Liver (tissue), 9 donors: ENCODE data around the gene RFNG. TPM values are rescaled to one million over a fixed set of nuclear protein-coding genes. Genes with fewer than 3 reads are reported as not detected.

ENCODE experiments used
- DNase-seq: peaks from one replicate; pipeline ENCODE4 v3.0.0-alpha.2; 2017; ENCODE audit warnings: low spot score
- H3K27ac ChIP-seq, 2 donors: one replicate each; pipeline ENCODE4 v1.7.0; 2013; ENCODE audit warnings: inconsistent platforms in 2 of 2, low read length in 2 of 2, control low read depth in 1 of 2, low read depth in 1 of 2, mild to moderate bottlenecking in 1 of 2
- H3K27me3 ChIP-seq, 4 donors: one replicate each; pipeline versions ENCODE4 v1.6.1 to v1.7.0; 2013; ENCODE audit warnings: low read length in 3 of 4, inconsistent platforms in 1 of 4, mild to moderate bottlenecking in 1 of 4, moderate library complexity in 1 of 4; ENCODE audit not compliant: control insufficient read depth in 4 of 4, insufficient read depth in 4 of 4
- H3K36me3 ChIP-seq, 4 donors: one replicate each; pipeline versions ENCODE4 v1.6.1 to v1.7.0; 2013; ENCODE audit warnings: low read length in 3 of 4, mild to moderate bottlenecking in 3 of 4, low read depth in 1 of 4, moderate library complexity in 1 of 4; ENCODE audit not compliant: control insufficient read depth in 4 of 4, insufficient read depth in 3 of 4
- H3K4me1 ChIP-seq, 4 donors: one replicate each; pipeline versions ENCODE4 v1.6.1 to v1.7.0; 2013; ENCODE audit warnings: low read length in 3 of 4, mild to moderate bottlenecking in 3 of 4, moderate library complexity in 1 of 4; ENCODE audit not compliant: control insufficient read depth in 4 of 4, insufficient read depth in 4 of 4
- H3K4me3 ChIP-seq, 3 donors: one replicate each; pipeline versions ENCODE4 v1.6.1 to v1.7.0; 2013; ENCODE audit warnings: low read length in 3 of 3, control low read depth in 1 of 3, low read depth in 1 of 3, mild to moderate bottlenecking in 1 of 3
- H3K9ac ChIP-seq, 2 donors: one replicate each; pipeline ENCODE4 v1.7.0; 2013; ENCODE audit warnings: low read length in 2 of 2, mild to moderate bottlenecking in 2 of 2, moderate library complexity in 2 of 2, control low read depth in 1 of 2, low read depth in 1 of 2
- H3K9me3 ChIP-seq, 4 donors: one replicate each; pipeline versions ENCODE4 v1.6.1 to v1.7.0; 2013; ENCODE audit warnings: low read length in 3 of 4; ENCODE audit not compliant: control insufficient read depth in 4 of 4
- ATF3 ChIP-seq: IDR thresholded peaks from 2 replicates; pipeline ENCODE4 v1.6.1; 2016; ENCODE audit warnings: antibody characterized with exemption
- CTCF ChIP-seq: fragments of 150-350 bp; IDR thresholded peaks from 2 replicates; pipeline ENCODE4 v1.5.1; 2017; ENCODE audit warnings: improper control_type of control experiment, low read depth, low read length; ENCODE audit not compliant: missing input control
- EGR1 ChIP-seq, 2 donors: IDR thresholded peaks; 2 replicates each; pipeline ENCODE4 v1.6.1; 2016 to 2018; ENCODE audit warnings: antibody characterized with exemption in 2 of 2, low read depth in 2 of 2
- FOXA1 ChIP-seq: IDR thresholded peaks from 2 replicates; pipeline ENCODE4 v1.6.1; 2016; ENCODE audit warnings: antibody characterized with exemption
- FOXA2 ChIP-seq: IDR thresholded peaks from 2 replicates; pipeline ENCODE4 v1.6.1; 2016; ENCODE audit warnings: antibody characterized with exemption
- GABPA ChIP-seq, 2 donors: IDR thresholded peaks in 1 of 2; conservative IDR thresholded peaks in 1 of 2; 2 replicates each; pipeline ENCODE4 v1.6.1; 2016; ENCODE audit warnings: antibody characterized with exemption in 2 of 2, mild to moderate bottlenecking in 1 of 2, moderate library complexity in 1 of 2
- HNF4A ChIP-seq, 2 donors: conservative IDR thresholded peaks; 2 replicates each; pipeline ENCODE4 v1.6.1; 2016; ENCODE audit warnings: antibody characterized with exemption in 2 of 2, mild to moderate bottlenecking in 2 of 2
- HNF4G ChIP-seq: IDR thresholded peaks from 2 replicates; pipeline ENCODE4 v1.6.1; 2016; ENCODE audit warnings: antibody characterized with exemption
- JUND ChIP-seq, 2 donors: IDR thresholded peaks; 2 replicates each; pipeline ENCODE4 v1.6.1; 2016; ENCODE audit warnings: antibody characterized with exemption in 2 of 2
- MAX ChIP-seq: IDR thresholded peaks from 2 replicates; pipeline ENCODE4 v1.6.1; 2016; ENCODE audit warnings: antibody characterized with exemption
- NR2F2 ChIP-seq: IDR thresholded peaks from 2 replicates; pipeline ENCODE4 v1.6.1; 2016; ENCODE audit warnings: antibody characterized with exemption
- RAD21 ChIP-seq, 2 donors: IDR thresholded peaks; 2 replicates each; pipeline ENCODE4 v1.6.1; 2016; ENCODE audit warnings: antibody characterized with exemption in 2 of 2, mild to moderate bottlenecking in 2 of 2
- REST ChIP-seq: IDR thresholded peaks from 2 replicates; pipeline ENCODE4 v1.6.1; 2016; ENCODE audit warnings: antibody characterized with exemption, mild to moderate bottlenecking
- RXRA ChIP-seq, 2 donors: IDR thresholded peaks; 2 replicates each; pipeline ENCODE4 v1.6.1; 2017 to 2018; ENCODE audit warnings: antibody characterized with exemption in 2 of 2, mild to moderate bottlenecking in 1 of 2
- SP1 ChIP-seq: IDR thresholded peaks from 2 replicates; pipeline ENCODE4 v1.6.1; 2018; ENCODE audit warnings: antibody characterized with exemption, mild to moderate bottlenecking
- TAF1 ChIP-seq: conservative IDR thresholded peaks from 2 replicates; pipeline ENCODE4 v1.6.1; 2016; ENCODE audit warnings: antibody characterized with exemption, mild to moderate bottlenecking
- YY1 ChIP-seq: IDR thresholded peaks from 2 replicates; pipeline ENCODE4 v1.6.1; 2016; ENCODE audit warnings: antibody characterized with exemption, mild to moderate bottlenecking
- ZBTB33 ChIP-seq: IDR thresholded peaks from 2 replicates; pipeline ENCODE4 v1.6.1; 2016; ENCODE audit warnings: antibody characterized with exemption
- whole genome bisulfite sequencing: extraction: QIAGEN DNeasy Blood & Tissue Kit; methylation state at CpG from one replicate; pipeline ENCODE4 v1.1.7; 2013; 5-methylcytosine and 5-hydroxymethylcytosine counted together
- polyA plus RNA-seq, 2 donors: library from polyadenylated mRNA; stranded (reverse) in 1 of 2; unstranded in 1 of 2; fragments of 200-250 nt in 1 of 2; fragments of >200 nt in 1 of 2; fragmentation: Nextera tagmentation in 1 of 2; extraction: Ambion mirVana in 1 of 2; gene quantifications; one replicate each; pipeline versions ENCODE4 v1.2.1 to v1.2.3, GENCODE V29; 2013 to 2015
- total RNA-seq, 2 donors: library from RNA; depleted of rRNA; stranded (reverse); fragments of >200 nt; gene quantifications; one replicate each; pipeline ENCODE4 v1.2.3, GENCODE V29; 2014
- donor health status: healthy.
- donor health status: healthy.
- donor health status: healthy.
- donor health status: healthy.
- donor health status: healthy.

Gene RFNG
- total and polyA plus RNA-seq, 4 donors, result 15.0 to 36.0 (median 23.4) TPM

GRCh38 chr17:82079001-82079677 is 27.5 kb upstream of the RFNG start (continued):
- TF ChIP-seq MAX (no peak), FOXA1 (no peak)

- Histone ChIP-seq H3K27me3 (no peaks in the 10 kb centered on the region), H3K36me3 (peaks cover 24 to 37% (median 37%) of the 10 kb centered on the region in 4 donors), H3K9me3 (no peaks in the 10 kb centered on the region), H3K4me1 (peaks cover 0 to 7% (median 3%) of the 10 kb centered on the region in 4 donors), H3K27ac (no peak overlapping the region), H3K9ac (no peak overlapping the region), H3K4me3 (no peak overlapping the region)
- TF ChIP-seq FOXA1, result no peak
- no peak for TF ChIP-seq FOXA2
- no peak for TF ChIP-seq ATF3
- no peak for TF ChIP-seq MAX
- TF ChIP-seq RAD21 (IDR thresholded peaks at IDR 0.05), result no peak
- TF ChIP-seq HNF4A (conservative IDR thresholded peaks at IDR 0.05), result no peak
- TF ChIP-seq JUND (IDR thresholded peaks at IDR 0.05), result no peak
- no peak for TF ChIP-seq EGR1 (IDR thresholded peaks at IDR 0.05; ENCODE audit: low read depth in 2 of 2)
- TF ChIP-seq NR2F2, result no peak
- no peak for TF ChIP-seq RXRA (IDR thresholded peaks at IDR 0.05)
- TF ChIP-seq CTCF, result no peak
- TF ChIP-seq HNF4G, result no peak
- TF ChIP-seq YY1, result no peak
- TF ChIP-seq ZBTB33, result no peak
- TF ChIP-seq TAF1, result no peak
- TF ChIP-seq REST, result no peak
- no peak for TF ChIP-seq SP1
- no peak for TF ChIP-seq GABPA (IDR thresholded peaks at IDR 0.05 in 1 of 2, conservative IDR thresholded peaks at IDR 0.05 in 1 of 2)
- no peak for DNase-seq
- WGBS, result 91% methylated on average over 18 of the region's 18 CpGs
Observed at GRCh38 chr17:82078433-82078832, 26.8 kb upstream of the RFNG start.
